Measurements from ENCODE around the gene HTT.

- no peak for TF ChIP-seq CTCF (IDR thresholded peaks at IDR 0.05; ENCODE audit: low read length)
- TF ChIP-seq EZH2 (optimal IDR thresholded peaks at IDR 0.05; ENCODE audit: low read depth, low read length), result no peak
Measured at GRCh38 chr4:3112201-3112600, 37.7 kb downstream of the HTT start.
